GM18507 (cell line): Measurements from ENCODE around the gene RTEL1.
"Not testable (repeated sequence)": the region's sequence is repeated elsewhere in the genome, so short reads cannot be mapped to it uniquely, and the experiment has no call there.

Experiments used
- DNase-seq: peaks from one replicate; pipeline ENCODE4 v3.0.0; 2011; ENCODE audit warnings: low read depth; ENCODE audit not compliant: insufficient read length; ENCODE audit errors: extremely low spot score
- FAIRE-seq: peaks from 2 replicates; lab custom pipeline; 2011; peaks lifted over from hg19 to GRCh38; lab: Jason Lieb, UNC

RTEL1 gene

DNA sequence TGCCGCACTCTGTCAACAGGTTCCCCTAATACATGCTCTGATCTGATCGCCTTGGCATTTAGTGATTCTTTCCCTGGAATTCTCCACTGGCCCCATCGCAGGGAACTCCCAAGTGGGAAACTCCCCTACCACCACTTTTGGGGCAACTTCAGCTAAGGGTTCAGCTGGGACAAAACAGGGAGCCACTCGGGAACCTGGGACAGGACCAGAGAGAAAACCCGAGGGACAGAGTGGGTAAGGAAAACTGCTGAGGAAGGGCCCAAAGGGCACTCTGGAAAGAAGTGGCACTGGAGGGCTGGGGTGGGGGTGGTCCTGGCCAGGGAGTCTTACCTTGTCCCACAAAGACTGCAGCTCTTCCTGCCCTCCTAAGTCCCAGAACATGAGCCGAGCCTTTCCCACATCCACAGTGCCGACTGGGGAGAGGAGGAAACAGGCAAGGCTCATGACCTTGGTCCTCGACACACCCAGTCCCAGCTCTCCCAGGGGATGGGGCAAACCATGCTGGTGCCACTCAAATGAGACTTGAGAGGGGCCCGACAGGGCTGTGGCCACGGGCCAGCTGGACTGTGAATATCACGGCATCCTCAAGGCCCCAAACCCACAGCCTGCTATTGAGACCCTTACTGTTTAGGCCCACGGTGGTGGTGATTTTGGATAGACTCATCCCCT lies 48.0 kb downstream of the RTEL1 start:
- FAIRE-seq = no peak
- no peak for DNase-seq

- FAIRE-seq = peak; percentile 72
- DNase-seq = no peak
These were observed 48.9 kb downstream of the RTEL1 start for GRCh38 chr20:63706852-63707557.

DNA sequence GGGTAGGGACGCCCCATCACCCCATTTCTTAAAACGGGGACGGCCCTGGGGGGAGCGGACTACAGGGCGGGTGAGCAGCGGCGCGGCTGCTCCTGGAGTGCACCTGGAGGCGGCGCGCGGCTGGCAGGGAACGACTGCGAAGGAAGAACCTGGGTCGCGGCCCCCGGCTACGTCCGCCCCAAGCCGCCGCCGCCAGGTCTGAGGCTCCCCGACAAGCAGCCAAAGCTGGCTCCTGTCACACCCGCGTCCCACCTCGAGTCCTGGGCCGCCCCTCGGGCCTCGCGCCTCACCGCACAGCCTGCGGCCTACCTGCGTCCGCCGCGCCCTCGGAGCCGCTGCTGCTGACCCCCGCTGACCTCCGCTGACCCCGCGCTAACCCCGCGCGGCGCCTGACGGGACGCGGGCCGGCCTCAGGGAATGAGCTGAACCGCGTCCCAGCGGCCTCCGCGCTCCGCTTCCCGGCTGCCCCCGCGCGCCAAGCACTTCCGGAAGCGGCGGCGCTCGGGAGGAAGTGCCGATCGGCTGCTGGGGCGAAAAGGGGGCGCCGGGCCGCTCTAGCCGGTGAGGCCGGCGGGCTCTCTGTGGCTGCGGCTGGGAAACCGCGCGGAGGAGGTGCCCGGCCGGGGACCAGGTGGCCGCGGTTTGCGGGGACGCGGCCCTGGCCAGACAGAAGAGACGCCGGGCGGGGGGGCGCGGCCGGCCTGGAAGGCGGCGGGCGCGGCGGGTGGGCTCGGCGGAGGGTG lies 49.6 kb downstream of the RTEL1 start, which contains the start of the genes ARFRP1 and ZGPAT:
Gene ARFRP1, minus strand, starts transcription at position 419 of the 743 bp plus-strand sequence. CDS start 885 bp downstream, outside the sequence.
Gene ZGPAT, plus strand, starts transcription at position 482 of the 743 bp plus-strand sequence. CDS start 542 bp downstream, outside the sequence.
- FAIRE-seq (peak; percentile 74), DNase-seq (peak; percentile 81)

DNA sequence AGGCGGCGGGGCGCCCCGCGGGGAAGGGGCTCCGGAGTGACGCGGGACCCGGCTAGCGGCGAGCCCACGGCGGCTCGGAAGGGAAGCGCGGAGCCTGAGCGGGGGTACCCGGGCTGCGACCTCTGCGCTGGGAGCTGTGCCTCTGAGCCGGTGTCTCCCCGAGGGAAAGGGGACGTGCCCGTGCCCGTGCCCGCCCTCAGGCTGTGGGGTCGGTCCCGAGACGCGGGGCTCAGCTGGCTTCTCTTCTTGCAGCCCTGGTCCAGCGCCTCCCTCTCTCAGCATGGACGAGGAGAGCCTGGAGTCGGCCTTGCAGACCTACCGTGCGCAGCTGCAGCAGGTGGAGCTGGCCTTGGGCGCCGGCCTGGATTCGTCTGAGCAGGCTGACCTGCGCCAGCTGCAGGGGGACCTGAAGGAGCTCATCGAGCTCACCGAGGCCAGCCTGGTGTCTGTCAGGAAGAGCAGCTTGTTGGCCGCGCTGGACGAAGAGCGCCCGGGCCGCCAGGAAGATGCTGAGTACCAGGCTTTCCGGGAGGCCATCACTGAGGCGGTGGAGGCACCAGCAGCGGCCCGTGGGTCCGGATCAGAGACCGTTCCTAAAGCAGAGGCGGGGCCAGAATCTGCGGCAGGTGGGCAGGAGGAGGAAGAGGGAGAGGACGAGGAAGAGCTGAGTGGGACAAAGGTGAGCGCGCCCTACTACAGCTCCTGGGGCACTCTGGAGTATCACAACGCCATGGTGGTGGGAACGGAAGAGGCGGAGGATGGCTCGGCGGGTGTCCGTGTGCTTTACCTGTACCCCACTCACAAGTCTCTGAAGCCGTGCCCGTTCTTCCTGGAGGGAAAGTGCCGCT lies 50.4 kb downstream of the RTEL1 start:
- no peak for DNase-seq
- no peak for FAIRE-seq

- DNase-seq (no peak), FAIRE-seq (no peak)
These were observed 51.0 kb downstream of the RTEL1 start for GRCh38 chr20:63709149-63709527.

DNA sequence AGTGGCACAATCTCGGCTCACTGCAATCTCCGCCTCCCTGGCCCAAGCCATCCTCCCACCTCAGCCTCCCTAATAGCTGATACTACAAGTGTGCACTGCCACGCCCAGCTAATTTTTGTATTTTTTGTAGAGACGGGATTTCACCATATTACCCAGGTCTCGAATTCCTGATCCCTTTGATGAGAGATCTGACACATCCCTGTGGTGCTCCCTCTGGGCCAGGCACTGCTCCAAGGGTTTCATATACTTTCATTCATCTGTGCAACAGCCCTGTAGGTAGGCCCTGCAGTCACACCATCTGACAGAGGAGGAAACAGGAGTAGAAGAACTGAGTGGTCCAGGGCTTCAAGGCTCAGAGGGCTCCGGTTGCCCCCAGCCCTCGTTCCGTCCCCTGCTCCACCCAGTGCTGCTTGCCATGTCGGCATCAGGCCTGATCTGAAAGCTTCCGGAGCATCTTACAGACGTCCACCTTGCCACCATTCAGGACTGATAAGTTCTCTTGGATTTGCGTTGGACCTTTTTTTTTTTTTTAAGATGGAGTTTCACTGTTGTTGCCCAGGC lies 53.1 kb downstream of the RTEL1 start:
- FAIRE-seq = no peak
- no peak for DNase-seq

- no peak for FAIRE-seq
- DNase-seq = no peak
These were observed 54.1 kb downstream of the RTEL1 start for GRCh38 chr20:63712191-63712590.

GRCh38 chr20:63714858-63715257 lies 56.7 kb downstream of the RTEL1 start:
- DNase-seq = no peak
- FAIRE-seq = no peak

DNA sequence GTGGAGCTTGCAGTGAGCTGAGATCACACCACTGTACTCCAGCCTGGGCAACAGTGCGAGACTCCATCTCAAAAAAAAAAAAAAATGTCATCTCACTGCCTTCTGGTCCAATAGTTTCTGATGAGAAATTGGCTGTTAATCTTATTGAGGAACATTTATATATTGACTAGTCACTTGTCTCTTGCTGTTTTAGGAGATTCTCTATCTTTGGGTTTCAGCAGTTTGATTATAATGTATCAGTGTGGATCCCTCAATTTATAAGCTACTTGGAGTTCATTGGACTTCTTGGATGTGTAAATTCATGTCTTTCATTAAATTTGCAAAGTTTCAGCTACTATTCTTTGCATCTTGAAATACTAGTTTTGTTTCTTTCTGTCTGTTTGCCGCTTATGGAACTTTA lies 60.9 kb downstream of the RTEL1 start:
- DNase-seq (no peak), FAIRE-seq (no peak)

GRCh38 chr20:63722967-63723622 lies 65.0 kb downstream of the RTEL1 start:
- FAIRE-seq, DNase-seq: not testable (repeated sequence)

GRCh38 chr20:63730189-63730733 lies 72.1 kb downstream of the RTEL1 start:
- FAIRE-seq, DNase-seq: not testable (repeated sequence)

DNA sequence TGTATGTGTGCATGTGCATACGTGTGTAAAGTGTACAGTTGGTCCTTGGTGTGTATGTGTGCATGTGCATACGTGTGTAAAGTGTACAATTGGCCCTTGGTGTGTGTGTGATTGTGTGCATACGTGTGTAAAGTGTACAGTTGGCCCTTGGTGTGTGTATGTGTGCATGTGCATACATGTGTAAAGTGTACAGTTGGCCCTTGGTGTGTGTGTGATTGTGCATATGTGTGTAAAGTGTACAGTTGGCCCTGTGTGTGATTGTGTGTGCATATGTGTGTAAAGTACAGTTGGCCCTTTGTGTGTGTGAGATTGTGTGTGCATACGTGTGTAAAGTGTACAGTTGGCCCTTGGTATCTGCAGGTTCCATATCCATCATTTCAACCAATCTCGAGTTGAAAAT lies 73.3 kb downstream of the RTEL1 start:
- peak; percentile 52 for FAIRE-seq
- DNase-seq = no peak

GRCh38 chr20:63732118-63733095 lies 74.3 kb downstream of the RTEL1 start:
- FAIRE-seq (no peak), DNase-seq (no peak)

DNA sequence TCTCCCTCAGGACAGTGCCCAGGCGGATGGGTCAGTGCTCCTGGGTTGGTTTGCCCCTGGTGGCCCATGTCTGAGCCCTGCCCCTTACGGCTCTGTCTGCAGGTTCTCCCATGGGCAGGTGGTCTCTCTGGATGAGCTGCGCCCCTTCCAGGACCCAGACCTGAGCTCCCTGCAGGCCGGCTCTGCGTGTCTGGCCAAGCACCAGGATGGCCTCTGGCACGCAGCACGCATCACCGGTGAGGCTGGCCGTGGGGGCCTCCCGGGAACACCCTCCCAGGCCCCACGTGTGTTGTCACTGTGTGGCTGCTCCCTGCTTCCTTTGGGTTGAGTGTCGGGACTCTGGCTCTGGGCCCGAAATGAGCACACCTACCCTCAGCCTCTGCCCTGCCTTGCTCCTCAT lies 75.0 kb downstream of the RTEL1 start:
- DNase-seq (no peak), FAIRE-seq (no peak)

DNA sequence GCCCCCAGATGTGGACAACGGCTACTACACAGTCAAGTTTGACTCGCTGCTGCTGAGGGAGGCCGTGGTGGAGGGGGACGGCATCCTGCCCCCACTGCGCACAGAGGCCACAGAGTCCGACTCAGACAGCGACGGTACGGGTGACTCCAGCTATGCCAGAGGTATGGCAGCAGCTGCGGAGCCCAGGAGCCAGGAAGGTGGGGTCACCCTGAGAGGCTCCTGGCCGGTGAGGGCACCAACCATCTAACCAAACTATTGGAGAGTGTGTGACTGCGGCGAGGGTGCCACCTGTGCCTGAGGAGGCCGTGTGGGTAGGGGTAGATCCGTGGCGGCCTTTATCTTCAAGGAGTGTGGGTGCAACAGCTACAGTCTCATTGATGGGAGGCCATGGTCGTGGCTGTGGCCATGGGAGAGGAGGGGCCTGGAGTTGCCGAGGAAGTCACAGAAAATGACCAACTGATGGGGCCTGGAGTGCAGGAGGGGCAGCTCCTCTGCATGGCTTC lies 75.5 kb downstream of the RTEL1 start:
- no peak for DNase-seq
- FAIRE-seq = no peak

DNA sequence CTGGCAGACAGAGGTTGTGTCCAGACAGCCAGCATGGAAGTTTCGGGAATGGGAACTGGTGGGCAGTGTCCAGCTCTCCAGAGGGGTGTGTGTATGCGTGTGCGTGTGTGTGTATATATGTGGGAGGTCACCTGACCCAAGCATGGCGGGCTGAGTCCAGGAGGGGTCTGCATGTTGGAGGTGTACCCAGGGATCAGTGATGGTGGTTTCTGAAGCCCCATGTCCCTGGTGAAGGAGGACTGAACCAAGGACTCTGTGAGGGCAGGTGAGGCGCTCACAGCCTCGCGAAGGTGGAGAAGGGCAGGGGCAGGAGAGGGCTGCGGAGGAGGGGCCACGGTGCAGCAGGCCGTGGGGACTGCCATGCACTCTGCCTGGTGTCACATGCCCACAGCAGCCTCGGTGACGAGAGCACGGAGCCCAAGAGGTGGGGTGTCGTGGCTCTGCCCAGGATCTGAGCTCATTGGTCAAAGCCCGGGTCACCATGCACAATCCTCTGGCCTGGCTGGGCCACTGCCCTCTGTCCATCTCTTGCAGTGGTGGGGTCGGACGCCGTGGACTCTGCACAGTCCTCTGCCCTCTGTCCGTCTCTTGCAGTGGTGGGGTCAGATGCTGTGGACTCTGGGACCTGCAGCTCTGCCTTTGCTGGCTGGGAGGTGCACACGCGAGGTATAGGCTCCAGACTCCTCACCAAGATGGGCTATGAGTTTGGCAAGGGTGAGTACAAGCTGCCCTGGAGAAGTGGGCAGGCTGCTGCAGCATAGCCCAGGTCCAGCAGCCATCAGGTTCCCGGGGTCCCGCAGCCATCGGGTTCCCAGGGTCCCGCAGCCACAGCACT lies 76.2 kb downstream of the RTEL1 start:
- DNase-seq (no peak), FAIRE-seq (no peak)
